ENCODE results near the gene FDPS. TPM values are rescaled to one million over a fixed set of nuclear protein-coding genes. Genes with fewer than 3 reads are reported as not detected.

Gene FDPS
- 162 to 194 TPM (median 163 TPM) in 5 replicates for total RNA-seq (2022; extraction: Qiagen RNA extraction)

DNA sequence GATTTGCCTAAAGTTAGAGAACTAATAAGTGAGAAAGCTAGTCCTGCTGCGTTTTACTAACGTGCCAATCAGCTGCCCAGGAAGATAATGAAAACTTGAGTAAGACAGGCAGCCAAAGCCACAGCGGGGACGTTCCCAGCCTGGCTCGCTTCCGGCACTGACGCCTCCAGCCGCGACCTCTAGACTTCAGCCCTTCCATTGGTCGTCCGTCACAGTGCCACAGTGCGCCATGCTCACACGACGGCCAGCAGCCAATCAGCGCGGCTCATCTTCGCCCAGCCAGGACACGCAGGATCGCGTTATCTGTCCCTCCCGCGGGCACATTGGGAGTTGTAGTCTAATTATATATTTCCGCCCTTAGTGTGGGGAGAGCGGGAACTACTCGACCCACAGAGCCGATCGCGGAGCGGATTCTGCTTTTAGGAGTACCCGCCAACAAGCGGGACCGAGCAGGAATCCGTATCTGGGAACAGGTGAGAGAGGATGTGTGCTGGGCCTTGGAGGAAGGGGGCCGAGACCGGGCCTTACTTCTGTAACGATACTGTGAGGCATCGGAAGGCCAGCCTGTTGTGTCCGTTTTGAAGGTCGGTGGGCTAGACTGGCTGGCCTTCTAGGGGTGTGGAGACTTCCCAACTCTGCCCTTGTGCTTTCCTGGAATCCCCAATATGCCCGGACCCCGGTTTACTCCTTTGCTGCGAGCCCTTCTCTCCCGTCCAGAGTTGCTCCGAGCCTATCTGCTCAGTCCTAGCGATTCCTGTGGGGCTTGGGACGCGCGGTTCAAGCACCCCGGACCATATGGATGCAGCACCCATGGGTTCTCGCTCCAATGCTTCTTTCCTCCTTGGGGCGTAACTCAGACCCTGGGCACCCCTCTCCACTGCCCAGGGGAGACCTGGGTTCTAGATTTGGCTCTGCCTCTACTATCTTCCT, at the start of gene FDPS:
FDPS (plus strand) TSS at position 374 of the 930 bp plus-strand sequence. CDS start 924 bp downstream, outside the sequence.

DNA sequence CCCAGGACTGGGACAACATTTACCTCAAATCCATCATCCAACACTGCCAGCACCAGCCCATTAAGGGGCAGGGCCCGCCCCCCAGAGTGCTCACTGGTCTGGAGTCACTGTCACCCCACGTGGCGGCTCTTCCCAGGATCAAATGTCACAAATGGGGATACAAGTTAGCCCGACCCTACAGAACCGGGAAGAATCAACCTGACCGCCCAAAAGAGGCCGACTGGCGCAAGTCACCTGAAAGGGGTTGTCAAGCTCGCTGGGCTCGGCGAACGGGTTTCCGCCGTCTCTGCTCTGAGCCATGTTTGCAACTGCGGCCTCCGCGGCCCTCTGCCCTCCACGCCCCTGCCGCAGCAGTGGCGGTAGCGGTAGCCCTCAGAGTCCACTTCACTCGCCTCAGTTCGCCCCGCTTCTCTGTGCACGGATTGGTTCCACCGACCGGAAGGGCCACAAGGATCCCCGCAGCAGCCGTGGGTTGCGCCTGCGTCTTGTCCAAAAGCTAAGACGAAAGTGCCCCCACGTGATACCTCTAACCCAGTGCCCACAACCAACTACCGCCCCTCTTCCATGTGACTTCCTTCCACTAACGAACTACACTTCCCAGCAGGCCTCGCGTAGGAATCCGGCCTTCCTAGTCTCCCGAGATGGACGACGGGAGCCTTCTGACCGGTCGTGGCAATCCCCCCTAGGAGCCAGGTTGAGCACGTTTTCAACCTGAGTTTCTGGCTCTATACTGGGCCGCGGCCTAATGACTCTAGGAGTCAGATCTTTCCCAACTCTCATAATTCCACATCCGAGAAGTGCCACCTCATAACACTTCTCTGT, 46.6 kb upstream of the FDPS start, which contains the start of gene SCAMP3:
SCAMP3 (minus strand) TSS at position 509 of the 822 bp plus-strand sequence; CDS start at position 300, 209 bp downstream.

DNA sequence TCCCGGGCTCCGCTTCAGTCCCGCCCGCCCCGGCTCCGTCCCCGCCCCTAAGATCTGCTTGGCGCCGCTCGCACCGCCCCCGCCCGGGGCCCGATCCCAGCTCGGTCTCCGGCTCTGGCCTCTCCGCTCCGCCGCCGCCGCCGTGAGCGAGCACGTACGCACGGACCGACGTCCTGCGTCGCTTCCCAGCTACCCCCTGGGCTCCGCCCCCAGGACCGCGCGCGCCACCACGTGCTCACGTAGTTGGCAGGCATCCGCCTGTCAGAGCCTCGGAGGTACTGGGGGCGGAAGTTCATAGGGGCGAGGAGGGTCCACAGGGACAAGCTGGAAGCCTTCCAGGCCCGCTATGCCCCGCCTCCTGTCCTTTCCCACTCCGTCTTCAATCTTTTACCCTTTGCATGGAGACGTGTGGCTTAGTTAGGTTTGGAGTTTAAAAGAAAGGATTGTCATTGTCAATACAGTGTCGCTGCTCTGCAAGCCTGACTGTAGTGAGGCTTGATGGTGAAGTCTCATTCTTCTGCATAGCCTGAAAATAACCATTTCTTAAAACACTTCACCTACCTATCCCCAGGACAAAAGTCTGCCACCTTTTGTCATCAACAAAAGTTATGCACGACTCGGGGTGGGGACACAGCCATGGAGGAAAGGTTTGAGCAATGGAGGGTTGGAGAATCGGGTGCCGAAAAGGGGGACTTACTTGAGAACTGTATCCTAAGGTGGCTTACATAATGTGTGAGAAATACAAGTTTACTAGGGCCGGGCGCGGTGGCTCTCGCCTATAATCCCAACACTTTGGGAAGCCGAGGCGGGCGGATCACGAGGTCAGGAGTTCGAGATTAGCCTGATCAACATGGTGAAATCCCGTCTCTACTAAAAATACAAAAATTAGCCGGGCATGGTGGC, 35.1 kb upstream of the FDPS start, which contains the start of gene CLK2:
CLK2 (minus strand) TSS at position 162 of the 903 bp plus-strand sequence. CDS start 2,527 bp downstream, outside the sequence.

DNA sequence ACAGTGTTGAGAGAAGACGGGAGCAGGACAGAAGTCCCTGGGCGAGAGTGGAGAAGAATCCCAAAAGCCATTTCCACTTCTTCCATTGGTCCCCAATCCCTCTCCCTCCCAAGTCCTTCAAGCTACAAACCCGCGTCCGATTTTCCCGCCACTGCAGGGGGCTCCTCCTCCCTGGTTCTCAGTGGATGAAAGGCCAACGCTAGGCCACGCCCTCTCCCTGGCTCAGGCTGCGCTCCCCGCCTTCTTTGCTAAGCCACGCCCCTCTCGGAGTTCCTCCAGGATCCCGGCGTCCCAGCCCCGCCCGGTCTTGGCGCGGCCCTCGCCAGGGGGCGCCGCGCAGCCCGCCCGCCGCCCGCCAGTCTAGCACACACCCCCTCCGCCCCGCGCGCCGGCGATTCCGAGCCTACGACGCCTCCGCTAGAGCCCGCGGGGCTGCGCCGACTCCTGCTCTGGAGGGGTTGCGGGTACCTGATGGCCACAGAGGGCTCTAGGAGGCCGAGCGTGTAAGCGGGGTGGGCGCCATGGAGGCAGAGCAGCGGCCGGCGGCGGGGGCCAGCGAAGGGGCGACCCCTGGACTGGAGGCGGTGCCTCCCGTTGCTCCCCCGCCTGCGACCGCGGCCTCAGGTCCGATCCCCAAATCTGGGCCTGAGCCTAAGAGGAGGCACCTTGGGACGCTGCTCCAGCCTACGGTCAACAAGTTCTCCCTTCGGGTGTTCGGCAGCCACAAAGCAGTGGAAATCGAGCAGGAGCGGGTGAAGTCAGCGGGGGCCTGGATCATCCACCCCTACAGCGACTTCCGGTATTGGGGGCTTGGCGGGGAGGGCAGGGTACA, 31.4 kb upstream of the FDPS start, which contains the start of gene HCN3:
HCN3 (plus strand) TSS at position 394 of the 832 bp plus-strand sequence; CDS start at position 522, 128 bp downstream.

DNA sequence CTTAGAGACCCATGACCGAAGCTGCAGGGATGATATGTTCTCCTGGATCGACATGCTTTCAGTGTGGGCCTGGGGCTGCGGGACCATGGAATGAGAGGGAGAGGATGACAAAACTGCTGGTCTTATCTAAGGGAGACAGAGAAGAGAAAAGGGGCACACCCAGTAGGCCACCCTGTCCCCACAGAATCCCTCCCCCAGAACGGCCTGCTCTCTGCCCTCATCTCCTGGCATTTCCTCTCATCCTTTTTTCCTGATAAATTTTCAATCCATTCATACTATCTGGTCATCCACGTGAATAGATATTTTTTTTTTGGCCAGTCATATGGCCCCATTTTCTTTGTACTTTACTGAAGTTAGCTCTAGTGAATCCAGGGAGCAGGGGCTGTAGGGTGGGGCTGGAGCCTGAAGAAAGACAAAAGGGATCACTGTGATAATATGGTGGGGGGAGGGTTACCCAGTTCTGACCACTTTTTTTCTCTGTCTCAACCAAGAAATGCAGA, 7.3 kb upstream of the FDPS start, which contains the start of gene PKLR:
PKLR (minus strand) TSS at position 97 of the 500 bp plus-strand sequence; CDS start at position 54, 43 bp downstream.

DNA sequence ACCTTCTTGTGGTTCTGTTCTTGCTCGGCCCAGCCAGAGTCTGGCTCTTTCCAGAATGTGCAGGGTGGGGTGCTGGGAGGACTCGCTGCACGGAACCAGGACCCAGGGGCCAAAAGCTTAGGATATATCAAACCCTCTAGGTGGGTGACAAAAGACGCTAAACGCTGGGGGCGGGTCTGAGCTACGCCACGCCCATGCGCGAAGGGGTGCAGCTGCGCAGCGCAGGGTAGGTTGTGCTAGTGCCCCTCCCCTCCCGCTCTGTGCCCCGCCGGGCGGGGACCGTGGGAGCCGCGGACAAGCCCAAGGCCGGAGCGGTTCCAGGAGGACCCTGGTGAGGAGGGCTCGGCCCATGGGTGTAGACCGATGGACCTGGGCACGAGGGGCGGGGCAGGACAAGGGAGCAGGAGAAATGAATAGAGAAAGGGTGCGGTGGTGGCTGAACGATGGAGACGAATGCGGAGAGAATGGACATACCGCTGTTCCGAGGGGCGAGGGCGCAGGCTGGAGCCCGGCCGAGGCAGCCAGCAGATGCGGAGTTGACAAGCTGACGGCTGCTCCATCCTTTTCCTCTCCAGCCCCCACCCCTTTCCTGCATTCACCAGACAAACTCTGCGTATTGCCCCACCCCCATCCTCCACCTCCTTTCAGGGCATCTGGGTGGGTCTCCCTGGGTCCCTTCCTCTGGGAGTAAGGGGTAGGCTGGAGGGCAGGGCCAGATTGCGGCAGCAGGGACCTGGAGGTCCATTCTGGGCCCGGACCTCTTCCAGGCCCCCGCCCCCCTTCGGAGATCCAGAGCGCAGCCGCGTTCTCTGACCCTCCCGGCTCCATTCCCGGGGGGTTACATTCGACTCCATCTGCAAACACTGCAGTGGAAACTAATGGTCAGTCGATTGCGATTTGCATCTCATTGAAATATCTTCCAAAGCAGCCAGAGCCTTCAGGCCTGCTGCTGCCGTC, 12.3 kb downstream of the FDPS start, which contains the start of gene RUSC1:
RUSC1 (plus strand) TSS at position 234 of the 957 bp plus-strand sequence. CDS start 880 bp downstream, outside the sequence.

Other genes with a start within 250 kb of the FDPS start
- gene EFNA4, start 245.1 kb upstream of the FDPS start, total RNA-seq (2022; extraction: Qiagen RNA extraction): 10.5 to 14.3 TPM (median 12.2 TPM) in 5 replicates
- gene EFNA3, start 230.0 kb upstream of the FDPS start, total RNA-seq (2022; extraction: Qiagen RNA extraction): 7.8 to 10.8 TPM (median 10.0 TPM) in 5 replicates
- 27.7 to 35.5 TPM (median 29.2 TPM) in 5 replicates for gene EFNA1, start 181.0 kb upstream of the FDPS start, total RNA-seq (2022; extraction: Qiagen RNA extraction)
- gene SLC50A1, start 173.0 kb upstream of the FDPS start, total RNA-seq (2022; extraction: Qiagen RNA extraction): 31.2 to 37.9 TPM (median 34.9 TPM) in 5 replicates
- 67.0 to 104 TPM (median 99.3 TPM) in 5 replicates for gene DPM3, start 168.3 kb upstream of the FDPS start, total RNA-seq (2022; extraction: Qiagen RNA extraction)
- 225 to 271 TPM (median 238 TPM) in 5 replicates for gene KRTCAP2, start 135.6 kb upstream of the FDPS start, total RNA-seq (2022; extraction: Qiagen RNA extraction)
- gene TRIM46, start 135.0 kb upstream of the FDPS start, total RNA-seq (2022; extraction: Qiagen RNA extraction): 1.8 to 3.3 TPM (median 2.4 TPM) in 5 replicates
- gene THBS3, start 101.0 kb upstream of the FDPS start, total RNA-seq (2022; extraction: Qiagen RNA extraction): 6.9 to 10.1 TPM (median 8.9 TPM) in 5 replicates
- gene MTX1, start 100.2 kb upstream of the FDPS start, total RNA-seq (2022; extraction: Qiagen RNA extraction): 67.9 to 77.0 TPM (median 73.4 TPM) in 5 replicates
- 27.1 to 36.5 TPM (median 33.7 TPM) in 5 replicates for gene ENTREP3, start 53.4 kb upstream of the FDPS start, total RNA-seq (2022; extraction: Qiagen RNA extraction)
- gene SCAMP3, start 46.5 kb upstream of the FDPS start, total RNA-seq (2022; extraction: Qiagen RNA extraction): 105 to 138 TPM (median 121 TPM) in 5 replicates
- gene CLK2, start 35.4 kb upstream of the FDPS start, total RNA-seq (2022; extraction: Qiagen RNA extraction): 20.9 to 32.8 TPM (median 24.4 TPM) in 5 replicates
- 4.0 to 6.8 TPM (median 4.6 TPM) in 5 replicates for gene HCN3, start 31.4 kb upstream of the FDPS start, total RNA-seq (2022; extraction: Qiagen RNA extraction)
- 0.04 to 0.10 TPM (median 0.04 TPM) in 3 of 5 replicates, not detected in the others for gene PKLR, start 7.4 kb upstream of the FDPS start, total RNA-seq (2022; extraction: Qiagen RNA extraction)
- gene RUSC1, start 12.0 kb downstream of the FDPS start, total RNA-seq (2022; extraction: Qiagen RNA extraction): 39.0 to 57.4 TPM (median 54.8 TPM) in 5 replicates